HG02943 (cell line): ENCODE measurements around the gene LRRIQ1.
"Not testable (repeated sequence)": the region's sequence is repeated elsewhere in the genome, so short reads cannot be mapped to it uniquely, and the experiment has no call there.

ENCODE experiments used
- ATAC-seq: cut with Tn5 transposase; IDR thresholded peaks from one replicate; pipeline ENCODE4 v1.9.1; 2021; ENCODE audit warnings: mild to moderate bottlenecking, low read depth, moderate library complexity; ENCODE audit not compliant: unreplicated experiment

The LRRIQ1 gene

DNA sequence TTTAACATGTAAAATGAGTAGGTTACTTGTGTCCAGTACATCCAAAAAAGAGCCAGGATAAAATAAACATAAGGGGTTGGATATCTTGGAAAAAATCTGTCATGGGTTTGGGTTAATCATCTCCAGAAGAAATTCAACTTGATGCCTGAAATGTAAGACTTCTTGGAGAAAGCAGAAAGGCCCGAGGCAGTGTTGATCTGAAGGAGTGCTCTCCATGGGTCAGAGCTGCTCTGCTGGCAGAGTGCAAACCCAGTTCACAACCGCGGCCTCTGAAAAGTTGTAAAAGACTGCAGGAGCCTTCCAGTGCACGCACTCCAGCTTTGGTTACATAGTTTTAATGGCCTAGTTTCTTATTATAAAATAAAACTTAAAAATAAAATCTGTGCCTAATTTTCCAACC, 146.5 kb downstream of the LRRIQ1 start:
- no peak for ATAC-seq

DNA sequence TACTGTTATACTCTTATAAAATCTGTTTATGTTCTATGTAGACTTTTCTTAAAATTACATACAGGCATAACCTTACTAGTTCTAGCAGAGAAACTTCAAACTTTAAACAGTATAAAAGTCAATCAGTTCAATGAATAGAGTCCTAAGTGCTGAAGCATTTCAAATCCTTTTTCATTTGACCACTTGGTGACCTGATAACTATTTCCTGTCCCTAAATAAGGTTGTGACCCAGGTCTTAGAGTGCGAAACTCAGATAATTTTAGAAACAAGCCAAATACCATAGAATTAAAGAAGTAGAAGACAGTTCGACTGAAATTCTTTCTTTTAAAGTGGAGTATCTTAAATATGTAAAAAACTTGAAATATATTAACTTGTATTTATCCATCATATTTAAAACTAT, 147.7 kb downstream of the LRRIQ1 start:
- no peak for ATAC-seq

DNA sequence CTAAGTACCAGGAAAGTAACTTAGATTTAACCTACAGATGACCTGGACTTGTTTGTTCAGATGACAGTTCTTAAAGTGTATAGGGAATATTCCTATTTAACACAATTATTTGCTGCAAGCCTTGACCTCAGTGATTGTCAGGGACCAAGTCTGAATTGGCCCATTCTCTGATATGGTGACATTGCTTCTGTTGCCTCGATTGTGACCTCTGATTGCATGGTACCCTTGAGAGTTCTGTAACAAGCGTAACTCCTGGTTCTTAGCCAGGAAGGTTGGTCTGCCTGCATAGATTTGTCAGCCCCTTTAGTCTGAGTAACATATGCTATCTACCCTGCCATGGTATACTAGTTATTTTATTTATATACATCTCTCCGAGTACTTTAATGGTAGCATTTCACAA, 150.1 kb downstream of the LRRIQ1 start:
- no peak for ATAC-seq

GRCh38 chr12:85188619-85189018, 152.5 kb downstream of the LRRIQ1 start:
- no peak for ATAC-seq

- ATAC-seq, result no peak
Measured at GRCh38 chr12:85190728-85191127, 154.6 kb downstream of the LRRIQ1 start.

GRCh38 chr12:85203809-85204208, 167.7 kb downstream of the LRRIQ1 start:
- not testable (repeated sequence) for ATAC-seq

DNA sequence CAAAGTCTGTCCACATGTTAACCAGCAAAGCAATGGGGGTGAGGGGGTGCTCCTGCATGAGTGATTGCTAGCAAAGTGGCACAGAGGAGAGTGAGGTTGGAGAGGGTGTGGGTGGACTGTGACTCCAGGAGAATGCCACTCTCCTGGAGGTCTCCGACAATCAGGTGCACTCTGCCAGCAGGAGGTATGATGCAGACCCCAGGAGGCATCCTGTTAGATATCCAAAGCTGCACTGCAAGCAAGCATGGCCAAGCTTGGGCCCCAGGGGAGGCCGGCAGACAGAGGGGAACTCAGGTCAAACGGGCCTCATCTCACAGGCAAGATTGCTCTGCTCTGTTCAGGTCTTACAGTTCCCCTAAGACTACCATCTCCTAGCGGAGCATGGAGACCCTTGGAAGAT, 170.4 kb downstream of the LRRIQ1 start:
- ATAC-seq, result no peak

DNA sequence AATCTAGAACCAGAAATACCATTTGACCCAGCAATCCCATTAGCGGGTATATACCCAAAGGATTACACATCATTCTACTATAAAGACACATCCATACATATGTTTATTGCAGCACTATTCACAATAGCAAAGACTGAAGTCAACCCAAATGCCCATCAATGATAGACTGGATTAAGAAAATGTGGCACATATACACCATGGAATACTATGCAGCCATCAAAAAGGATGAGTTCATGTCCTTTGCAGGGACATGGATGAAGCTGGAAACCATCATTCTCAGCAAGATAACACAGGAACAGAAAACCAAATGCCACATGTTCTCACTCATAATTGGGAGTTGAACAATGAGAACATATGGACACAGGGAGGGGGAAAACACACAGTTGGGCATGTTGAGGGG, 188.2 kb downstream of the LRRIQ1 start:
- ATAC-seq, result not testable (repeated sequence)

DNA sequence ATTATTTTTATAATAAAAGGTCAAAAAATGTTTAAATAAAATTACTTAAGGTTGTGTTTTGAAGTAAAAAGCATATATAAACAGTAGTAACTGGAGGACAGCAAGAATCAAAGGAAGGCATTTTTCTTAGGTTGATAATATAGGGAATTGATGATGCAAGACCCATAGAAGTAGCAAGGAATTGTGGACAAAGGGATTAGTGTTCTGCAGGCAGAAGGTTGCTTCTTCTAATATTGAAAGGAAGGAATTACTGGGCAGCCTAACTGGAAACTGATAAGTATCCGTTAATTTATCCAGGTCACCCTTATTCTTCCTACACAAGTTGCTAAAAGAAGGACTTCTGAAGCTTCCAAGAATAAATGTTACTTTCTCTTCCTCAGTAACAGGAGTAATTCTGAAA, 189.3 kb downstream of the LRRIQ1 start:
- ATAC-seq, result no peak

DNA sequence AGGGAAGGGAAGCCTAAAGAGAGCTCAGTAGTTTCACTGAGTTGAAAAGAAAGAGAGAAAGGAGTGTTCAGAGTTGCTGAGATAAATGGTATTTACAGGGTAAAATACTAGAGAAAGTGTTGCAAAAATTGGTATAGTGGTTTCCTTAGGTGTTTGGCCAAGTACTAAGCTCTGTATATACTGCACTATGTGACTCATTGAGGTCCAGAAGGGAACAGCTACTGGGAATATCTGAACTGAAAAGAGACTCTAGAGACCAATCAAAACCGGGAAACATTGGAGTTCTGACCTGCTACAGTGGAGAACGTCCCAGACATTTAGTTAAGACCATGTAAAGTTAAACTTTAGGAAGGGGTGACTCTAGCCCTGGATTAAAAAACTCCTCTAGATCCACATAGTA, 201.2 kb downstream of the LRRIQ1 start:
- ATAC-seq, result no peak

GRCh38 chr12:85244561-85244960, 208.4 kb downstream of the LRRIQ1 start:
- no peak for ATAC-seq

- ATAC-seq, result no peak
Measured at GRCh38 chr12:85253853-85254252, 217.7 kb downstream of the LRRIQ1 start.

DNA sequence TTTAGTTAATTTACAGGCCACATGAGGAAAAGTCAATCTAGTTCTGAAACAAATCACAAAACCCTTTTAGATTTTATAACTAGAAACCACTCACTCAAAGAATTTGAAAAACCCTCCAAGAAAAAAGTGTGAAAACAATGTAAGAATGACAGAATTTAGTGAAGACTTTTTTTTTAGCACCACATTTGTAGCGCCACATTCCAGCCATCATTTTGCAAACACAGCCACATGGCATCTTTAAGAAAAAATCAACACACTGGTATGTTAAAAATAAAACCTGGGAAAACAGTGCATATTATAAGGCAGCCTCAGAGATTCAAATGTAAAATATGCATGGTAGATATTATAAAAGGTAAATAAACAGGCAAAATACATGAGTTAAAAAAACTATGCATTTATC, 221.5 kb downstream of the LRRIQ1 start:
- ATAC-seq, result no peak

- no peak for ATAC-seq
Measured at GRCh38 chr12:85260447-85260846, 224.3 kb downstream of the LRRIQ1 start.

DNA sequence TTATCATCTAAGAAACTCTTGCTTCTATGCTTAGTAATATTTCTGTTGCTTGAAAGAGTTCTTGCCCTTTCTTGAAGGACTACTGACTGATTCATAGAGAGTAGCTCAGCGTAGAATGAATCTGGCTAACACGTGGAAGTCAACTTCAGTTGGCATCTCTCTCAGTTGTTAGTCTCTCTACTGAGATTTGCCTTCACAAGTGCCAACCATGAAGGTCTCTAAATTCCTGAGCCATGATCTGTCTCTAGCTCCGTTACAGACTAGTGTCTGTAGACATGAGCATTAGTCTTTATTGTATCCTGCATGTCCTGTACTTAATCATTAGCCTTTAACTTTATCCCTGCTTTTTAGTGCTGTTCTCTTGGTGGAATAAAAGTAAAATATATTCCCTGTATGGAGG, 224.7 kb downstream of the LRRIQ1 start:
- no peak for ATAC-seq

- ATAC-seq, result no peak
Measured at GRCh38 chr12:85266356-85266755, 230.2 kb downstream of the LRRIQ1 start.

GRCh38 chr12:85273381-85274314, 237.5 kb downstream of the LRRIQ1 start:
- no peak for ATAC-seq

GRCh38 chr12:85274315-85274651, 238.1 kb downstream of the LRRIQ1 start:
- no peak for ATAC-seq

DNA sequence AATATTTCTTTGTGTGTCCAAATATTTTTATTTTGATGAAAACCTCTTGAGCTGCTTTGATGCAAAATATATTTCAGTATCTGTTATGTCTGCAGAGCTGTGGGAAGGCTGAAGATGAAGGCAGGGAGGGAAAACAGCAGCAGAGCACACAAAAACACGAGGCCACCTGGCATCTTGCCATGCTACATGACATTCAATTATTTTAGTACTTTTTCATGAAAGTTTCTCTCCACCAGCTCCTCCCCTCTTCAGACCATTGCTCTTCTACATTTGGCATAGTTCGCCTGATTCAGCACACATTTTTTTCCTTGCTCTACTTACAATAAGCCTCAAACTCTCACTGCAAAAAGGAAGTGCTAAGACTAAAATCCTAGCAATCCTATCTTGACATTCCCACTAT, 239.2 kb downstream of the LRRIQ1 start:
- ATAC-seq, result no peak

DNA sequence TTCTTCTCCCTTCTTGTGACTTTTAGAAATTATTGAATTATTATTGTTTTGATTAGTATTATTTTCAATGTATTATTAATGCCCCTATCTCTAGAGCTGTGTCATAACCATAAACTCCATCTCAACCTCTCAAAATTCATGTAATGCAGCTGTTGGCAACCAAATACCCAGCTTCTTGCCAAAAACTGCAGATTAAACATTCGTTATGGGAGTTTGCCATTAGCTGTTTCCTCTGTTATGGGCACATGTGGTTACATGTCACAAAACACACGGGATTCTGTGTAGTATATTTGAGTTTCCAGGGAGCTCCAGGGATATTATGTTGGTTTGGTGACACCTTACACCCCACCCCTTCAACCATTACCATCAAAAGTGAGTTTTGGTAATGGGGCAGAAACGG, 241.0 kb downstream of the LRRIQ1 start:
- ATAC-seq, result no peak

DNA sequence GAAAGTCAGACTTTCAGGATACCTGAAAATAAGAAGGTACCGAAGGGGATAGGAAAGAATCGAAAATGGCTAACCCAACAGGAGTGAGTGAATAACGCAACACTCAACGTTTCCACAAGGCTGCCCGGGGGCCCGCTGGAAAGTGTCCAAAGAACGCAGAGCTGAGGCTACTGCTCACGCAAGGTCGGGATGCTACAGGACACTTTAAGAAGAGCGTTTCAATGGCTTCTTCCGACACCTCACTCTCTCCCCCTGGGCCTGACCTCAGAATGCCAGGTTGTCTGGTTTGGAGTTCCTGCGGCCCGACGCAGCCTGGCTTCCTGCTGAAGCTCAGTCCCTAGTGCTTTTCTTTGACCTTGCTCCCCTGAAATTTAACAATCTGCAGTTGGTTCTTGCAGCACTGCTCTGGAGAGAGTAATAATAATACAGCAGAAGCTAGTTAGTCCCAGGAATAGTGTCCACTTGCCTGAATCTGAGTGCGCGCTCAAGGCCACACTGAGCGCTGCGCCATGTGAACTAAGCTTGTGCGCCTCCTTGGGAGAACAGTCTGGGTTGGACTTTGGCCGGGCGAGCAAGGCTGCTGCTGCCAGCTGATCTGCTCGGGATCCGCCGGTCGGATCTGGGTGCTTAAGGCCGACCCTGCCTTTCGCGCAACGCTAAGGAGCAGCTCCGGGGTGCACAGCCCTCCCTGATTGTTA, 241.9 kb downstream of the LRRIQ1 start:
- no peak for ATAC-seq
